ENCODE results near the gene CFAP410.

CFAP410 gene

DNA sequence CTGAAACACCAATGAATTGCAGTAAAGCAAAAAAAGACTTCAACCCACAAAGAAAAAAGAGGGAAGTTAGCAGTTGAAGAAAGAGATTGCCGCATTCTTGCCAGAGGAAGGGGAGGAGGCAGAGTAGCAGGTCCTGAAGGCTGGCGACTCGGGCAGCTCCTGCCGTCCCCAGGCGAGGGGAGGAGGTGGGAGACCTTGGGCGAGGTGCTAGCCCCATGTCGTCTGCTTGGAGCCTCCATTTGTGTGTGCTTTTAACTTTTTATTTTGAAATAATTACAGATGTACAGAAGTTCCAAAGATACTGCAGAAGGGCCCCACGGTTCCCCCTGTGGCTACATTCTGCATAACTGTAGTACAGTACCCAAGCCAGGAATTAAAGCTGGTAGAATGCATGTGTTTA lies 21.0 kb upstream of the CFAP410 start:
- H3K36me3 ChIP-seq (ENCODE audit: control insufficient read depth, insufficient read depth, low read length), result no peaks in the 10 kb centered on the region; the same call in 1 of the 2 replicates
- no peak for DNase-seq (ENCODE audit: extremely low read depth, insufficient read length)
- no peaks in the 10 kb centered on the region for H3K27me3 ChIP-seq (replicated peaks; ENCODE audit: control insufficient read depth, insufficient read depth, low read length)
- TF ChIP-seq, protein P1, sequence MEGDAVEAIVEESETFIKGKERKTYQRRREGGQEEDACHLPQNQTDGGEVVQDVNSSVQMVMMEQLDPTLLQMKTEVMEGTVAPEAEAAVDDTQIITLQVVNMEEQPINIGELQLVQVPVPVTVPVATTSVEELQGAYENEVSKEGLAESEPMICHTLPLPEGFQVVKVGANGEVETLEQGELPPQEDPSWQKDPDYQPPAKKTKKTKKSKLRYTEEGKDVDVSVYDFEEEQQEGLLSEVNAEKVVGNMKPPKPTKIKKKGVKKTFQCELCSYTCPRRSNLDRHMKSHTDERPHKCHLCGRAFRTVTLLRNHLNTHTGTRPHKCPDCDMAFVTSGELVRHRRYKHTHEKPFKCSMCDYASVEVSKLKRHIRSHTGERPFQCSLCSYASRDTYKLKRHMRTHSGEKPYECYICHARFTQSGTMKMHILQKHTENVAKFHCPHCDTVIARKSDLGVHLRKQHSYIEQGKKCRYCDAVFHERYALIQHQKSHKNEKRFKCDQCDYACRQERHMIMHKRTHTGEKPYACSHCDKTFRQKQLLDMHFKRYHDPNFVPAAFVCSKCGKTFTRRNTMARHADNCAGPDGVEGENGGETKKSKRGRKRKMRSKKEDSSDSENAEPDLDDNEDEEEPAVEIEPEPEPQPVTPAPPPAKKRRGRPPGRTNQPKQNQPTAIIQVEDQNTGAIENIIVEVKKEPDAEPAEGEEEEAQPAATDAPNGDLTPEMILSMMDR (IDR thresholded peaks at IDR 0.05; ENCODE audit: insufficient read depth, low read length, poor library complexity, severe bottlenecking), result peak; percentile 15
- no peak overlapping the region for H3K4me3 ChIP-seq (replicated peaks; ENCODE audit: low read depth, low read length)

DNA sequence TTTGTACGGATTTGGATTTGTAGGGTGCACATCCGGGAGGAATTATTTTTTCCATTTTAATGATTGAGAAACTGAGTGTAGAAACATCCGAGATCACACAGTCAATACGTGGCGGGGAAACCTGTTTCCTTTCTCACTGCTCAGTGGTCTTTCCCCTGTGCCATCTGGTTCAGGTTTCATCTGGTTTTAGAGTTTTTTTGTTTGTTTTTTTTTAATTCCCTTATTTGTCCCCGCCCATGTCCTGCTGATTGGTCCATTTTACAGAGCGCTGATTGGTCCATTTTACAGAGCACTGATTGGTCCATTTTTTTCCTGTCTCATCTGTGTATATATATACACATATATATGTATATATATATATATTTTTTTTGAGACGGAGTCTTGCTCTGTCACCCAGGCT lies 20.2 kb upstream of the CFAP410 start:
- H3K36me3 ChIP-seq (ENCODE audit: control insufficient read depth, insufficient read depth, low read length), result no peaks in the 10 kb centered on the region; the same call in 1 of the 2 replicates

DNA sequence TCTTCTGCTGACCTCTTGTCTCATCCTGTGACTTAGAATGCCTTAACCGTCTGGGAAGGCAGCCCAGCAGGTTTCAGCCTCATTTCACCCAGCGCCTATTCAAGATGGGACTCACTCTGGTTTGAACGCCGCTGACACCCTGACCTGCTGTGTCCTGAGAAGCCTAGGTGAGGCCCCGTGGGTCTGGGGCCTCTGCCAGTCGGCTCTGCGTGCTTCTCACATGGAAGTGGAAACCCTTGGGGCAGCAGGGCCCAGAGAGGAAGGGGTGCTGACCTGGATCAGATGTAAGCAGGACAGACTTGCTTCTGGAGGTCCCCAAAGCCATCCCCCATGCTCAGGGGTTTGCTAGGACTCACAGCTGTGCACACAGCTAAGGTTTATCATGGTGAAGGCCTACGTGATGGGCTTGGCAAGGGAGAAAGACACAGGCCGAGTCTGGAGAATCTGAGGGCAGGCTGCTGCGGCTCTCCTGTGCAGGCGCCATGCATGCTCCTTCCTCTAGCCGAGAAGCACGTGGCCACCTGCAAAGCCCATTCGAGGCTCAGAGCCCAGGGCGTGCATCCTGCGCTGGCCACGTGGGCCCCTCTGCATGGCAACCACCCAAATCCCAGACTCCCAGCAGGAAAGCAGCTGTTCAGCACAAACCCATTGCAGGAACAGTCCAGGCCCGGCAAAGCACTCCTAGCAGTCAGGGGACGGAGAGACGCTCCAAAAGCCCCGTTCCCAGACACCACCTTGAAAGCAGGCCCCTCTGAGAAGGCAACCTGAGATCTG lies 18.1 kb upstream of the CFAP410 start:
- H3K27me3 ChIP-seq (replicated peaks; ENCODE audit: control insufficient read depth, insufficient read depth, low read length), result no peaks in the 10 kb centered on the region
- H3K4me3 ChIP-seq (replicated peaks; ENCODE audit: low read depth, low read length), result no peak overlapping the region
- TF ChIP-seq, protein P1 (IDR thresholded peaks at IDR 0.05; ENCODE audit: insufficient read depth, low read length, poor library complexity, severe bottlenecking), result no peak
- no peak for DNase-seq (ENCODE audit: extremely low read depth, insufficient read length)
- no peaks in the 10 kb centered on the region; the same call in 1 of the 2 replicates for H3K36me3 ChIP-seq (ENCODE audit: control insufficient read depth, insufficient read depth, low read length)

More for the DNA sequence above, 20.2 kb upstream of the CFAP410 start:
- TF ChIP-seq, protein P1 (IDR thresholded peaks at IDR 0.05; ENCODE audit: insufficient read depth, low read length, poor library complexity, severe bottlenecking), result no peak
- Histone ChIP-seq H3K4me3 (replicated peaks; ENCODE audit: low read depth, low read length) (no peak overlapping the region), H3K27me3 (replicated peaks; ENCODE audit: control insufficient read depth, insufficient read depth, low read length) (no peaks in the 10 kb centered on the region)
- DNase-seq (ENCODE audit: extremely low read depth, insufficient read length), result no peak

DNA sequence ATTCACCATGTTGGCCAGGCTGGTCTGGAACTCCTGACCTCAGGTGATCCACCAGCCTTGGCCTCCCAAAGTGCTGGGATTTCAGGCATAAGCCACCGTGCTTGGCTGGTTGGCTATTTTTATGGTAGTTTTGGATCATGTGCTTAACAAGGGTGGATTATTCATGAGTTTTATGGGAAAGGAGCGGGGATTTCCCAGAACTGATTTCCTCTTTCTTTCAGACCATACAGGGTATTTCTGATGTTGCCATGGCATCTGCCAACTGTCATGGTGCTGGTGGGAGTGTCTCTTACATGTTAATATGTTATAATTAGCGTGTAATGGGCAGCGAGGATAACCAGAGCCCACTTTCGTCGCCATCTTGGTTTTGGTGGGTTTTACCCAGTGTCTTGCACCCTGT lies 17.4 kb upstream of the CFAP410 start:
- TF ChIP-seq, protein P1 (IDR thresholded peaks at IDR 0.05; ENCODE audit: insufficient read depth, low read length, poor library complexity, severe bottlenecking), result no peak
- no peak for DNase-seq (ENCODE audit: extremely low read depth, insufficient read length)
- Histone ChIP-seq H3K27me3 (replicated peaks; ENCODE audit: control insufficient read depth, insufficient read depth, low read length) (no peaks in the 10 kb centered on the region), H3K4me3 (replicated peaks; ENCODE audit: low read depth, low read length) (no peak overlapping the region), H3K36me3 (ENCODE audit: control insufficient read depth, insufficient read depth, low read length) (no peaks in the 10 kb centered on the region; the same call in 1 of the 2 replicates)

DNA sequence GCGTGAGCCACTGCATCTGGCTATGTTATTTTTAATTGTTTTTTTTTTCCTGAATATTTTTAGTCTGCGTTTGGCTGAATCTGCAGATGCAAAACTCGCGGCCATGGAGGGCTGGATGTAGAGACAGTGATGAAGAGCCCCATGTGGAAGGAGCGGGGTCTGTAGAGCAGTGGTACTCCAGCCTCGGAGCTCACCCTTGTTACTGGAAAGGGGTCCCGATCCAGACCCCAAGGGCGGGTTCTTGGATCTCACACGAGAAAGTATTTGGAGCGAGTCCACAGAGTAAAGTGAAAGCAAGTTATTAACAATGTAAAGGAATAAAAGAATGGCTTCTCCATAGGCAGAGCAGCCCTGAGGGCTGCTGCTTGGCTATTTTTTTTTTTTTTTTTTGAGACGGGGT lies 17.0 kb upstream of the CFAP410 start:
- Histone ChIP-seq H3K4me3 (replicated peaks; ENCODE audit: low read depth, low read length) (no peak overlapping the region), H3K36me3 (ENCODE audit: control insufficient read depth, insufficient read depth, low read length) (no peaks in the 10 kb centered on the region; the same call in 1 of the 2 replicates), H3K27me3 (replicated peaks; ENCODE audit: control insufficient read depth, insufficient read depth, low read length) (no peaks in the 10 kb centered on the region)
- no peak for DNase-seq (ENCODE audit: extremely low read depth, insufficient read length)
- TF ChIP-seq, protein P1 (IDR thresholded peaks at IDR 0.05; ENCODE audit: insufficient read depth, low read length, poor library complexity, severe bottlenecking), result no peak

Measured in GM06990 (cell line).